Neutrophil (primary cell): Measurements from ENCODE around the gene GRAMD4.
A peak's percentile ranks its signal among the peaks of the same experiment; 100 is the strongest.

Experiments used
- H3K27ac ChIP-seq: fragments of 200-600 bp; sonication (generic); 2 replicates; pipeline ENCODE4 v1.5.1; 2016; ENCODE audit warnings: mild to moderate bottlenecking, moderate library complexity
- H3K27me3 ChIP-seq: fragments of 200-600 bp; sonication (generic); 2 replicates; pipeline ENCODE4 v1.6.0; 2016; ENCODE audit warnings: mild to moderate bottlenecking
- H3K36me3 ChIP-seq: fragments of 200-600 bp; sonication (generic); 2 replicates; pipeline ENCODE4 v1.5.1; 2017
- H3K4me1 ChIP-seq, 2 experiments: fragments of 200-600 bp in 1 of 2; sonication (generic) in 1 of 2; 1 replicate in 1 of 2; 2 replicates in 1 of 2; pipeline versions ENCODE4 v1.5.1 to v1.6.1; 2013 to 2016; ENCODE audit warnings: low read depth in 1 of 2, low read length in 1 of 2, mild to moderate bottlenecking in 1 of 2, moderate library complexity in 1 of 2; ENCODE audit not compliant: control insufficient read depth in 1 of 2, insufficient read depth in 1 of 2
- H3K4me3 ChIP-seq, 2 experiments: fragments of 200-600 bp in 1 of 2; sonication (generic) in 1 of 2; 1 replicate in 1 of 2; 2 replicates in 1 of 2; pipeline ENCODE4 v1.5.1; 2013 to 2016; ENCODE audit warnings: low read depth in 1 of 2, low read length in 1 of 2, mild to moderate bottlenecking in 1 of 2, moderate library complexity in 1 of 2
- H3K9me3 ChIP-seq: fragments of 200-600 bp; sonication (generic); 2 replicates; pipeline ENCODE4 v1.5.1; 2016
- CTCF ChIP-seq: fragments of 200-600 bp; sonication (generic); IDR thresholded peaks from 2 replicates; pipeline ENCODE4 v1.5.1; 2016; ENCODE audit warnings: antibody characterized with exemption

The GRAMD4 gene

GRCh38 chr22:46598224-46598623 lies 22.0 kb upstream of the GRAMD4 start:
- peak overlapping the region; percentile 68 for H3K27ac ChIP-seq
- peaks cover 38 to 45% of the 10 kb centered on the region in 2 experiments for H3K4me1 ChIP-seq

GRCh38 chr22:46598737-46599424 lies 21.3 kb upstream of the GRAMD4 start:
- Histone ChIP-seq H3K4me3 (no peak overlapping the region), H3K4me1 (peaks cover 35 to 44% of the 10 kb centered on the region in 2 experiments), H3K9me3 (no peaks in the 10 kb centered on the region), H3K27ac (peak overlapping the region; percentile 68), H3K36me3 (no peaks in the 10 kb centered on the region), H3K27me3 (no peaks in the 10 kb centered on the region)
- TF ChIP-seq CTCF, result no peak

More at GRCh38 chr22:46598224-46598623, 22.0 kb upstream of the GRAMD4 start:
- Histone ChIP-seq H3K36me3 (no peaks in the 10 kb centered on the region), H3K27me3 (no peaks in the 10 kb centered on the region), H3K9me3 (no peaks in the 10 kb centered on the region), H3K4me3 (no peak overlapping the region)
- TF ChIP-seq CTCF, result no peak

- Histone ChIP-seq H3K4me1 (peaks cover 42 to 44% of the 10 kb centered on the region in 2 experiments), H3K27me3 (no peaks in the 10 kb centered on the region), H3K9me3 (no peaks in the 10 kb centered on the region), H3K27ac (no peak overlapping the region), H3K4me3 (no peak overlapping the region), H3K36me3 (no peaks in the 10 kb centered on the region)
- TF ChIP-seq CTCF, result no peak
Measured at GRCh38 chr22:46600273-46600796, 19.9 kb upstream of the GRAMD4 start.

- no peaks in the 10 kb centered on the region for H3K36me3 ChIP-seq
- peaks cover 42 to 44% of the 10 kb centered on the region in 2 experiments for H3K4me1 ChIP-seq
- no peak for TF ChIP-seq CTCF
- H3K4me3 ChIP-seq, result peak overlapping the region in 1 of 2 experiments; percentile 10
- H3K27me3 ChIP-seq, result no peaks in the 10 kb centered on the region
- no peaks in the 10 kb centered on the region for H3K9me3 ChIP-seq
- peak overlapping the region; percentile 52 for H3K27ac ChIP-seq
Measured at GRCh38 chr22:46602025-46602424, 18.2 kb upstream of the GRAMD4 start.

GRCh38 chr22:46604306-46604690 lies 15.9 kb upstream of the GRAMD4 start:
- TF ChIP-seq CTCF, result no peak
- H3K36me3 ChIP-seq, result no peaks in the 10 kb centered on the region
- no peaks in the 10 kb centered on the region for H3K9me3 ChIP-seq
- peaks cover 36% of the 10 kb centered on the region in 2 experiments for H3K4me1 ChIP-seq
- H3K27ac ChIP-seq, result peak overlapping the region; percentile 56
- H3K4me3 ChIP-seq, result peak overlapping the region in 1 of 2 experiments; percentile 44
- no peaks in the 10 kb centered on the region for H3K27me3 ChIP-seq
